ENCODE data around the gene SLC23A3.

DNA sequence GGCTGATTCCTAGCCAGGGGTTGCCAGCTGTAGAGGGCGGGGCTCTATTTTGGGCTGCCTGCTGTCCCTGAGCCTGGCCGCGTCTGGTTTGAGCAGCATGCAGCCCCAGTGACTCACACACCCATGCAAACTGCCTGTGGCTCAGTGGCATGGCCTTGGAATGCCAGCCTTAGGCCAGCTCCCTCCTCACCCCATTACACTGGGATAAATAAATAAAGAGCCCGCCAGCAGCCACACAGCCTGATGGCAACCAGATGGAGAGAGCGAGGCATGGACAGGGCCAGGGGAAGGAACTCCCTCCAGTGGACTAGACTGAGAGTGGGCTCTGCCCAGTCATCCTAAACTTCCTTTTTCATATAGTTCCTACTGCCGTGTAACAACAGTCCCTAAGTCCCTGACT lies 27.5 kb downstream of the SLC23A3 start:
- TF ChIP-seq EZH2 (IDR thresholded peaks at IDR 0.05) (no peak), EZH2phosphoT487 (IDR thresholded peaks at IDR 0.05) (no peak)
- TF ChIP-seq, protein P1, sequence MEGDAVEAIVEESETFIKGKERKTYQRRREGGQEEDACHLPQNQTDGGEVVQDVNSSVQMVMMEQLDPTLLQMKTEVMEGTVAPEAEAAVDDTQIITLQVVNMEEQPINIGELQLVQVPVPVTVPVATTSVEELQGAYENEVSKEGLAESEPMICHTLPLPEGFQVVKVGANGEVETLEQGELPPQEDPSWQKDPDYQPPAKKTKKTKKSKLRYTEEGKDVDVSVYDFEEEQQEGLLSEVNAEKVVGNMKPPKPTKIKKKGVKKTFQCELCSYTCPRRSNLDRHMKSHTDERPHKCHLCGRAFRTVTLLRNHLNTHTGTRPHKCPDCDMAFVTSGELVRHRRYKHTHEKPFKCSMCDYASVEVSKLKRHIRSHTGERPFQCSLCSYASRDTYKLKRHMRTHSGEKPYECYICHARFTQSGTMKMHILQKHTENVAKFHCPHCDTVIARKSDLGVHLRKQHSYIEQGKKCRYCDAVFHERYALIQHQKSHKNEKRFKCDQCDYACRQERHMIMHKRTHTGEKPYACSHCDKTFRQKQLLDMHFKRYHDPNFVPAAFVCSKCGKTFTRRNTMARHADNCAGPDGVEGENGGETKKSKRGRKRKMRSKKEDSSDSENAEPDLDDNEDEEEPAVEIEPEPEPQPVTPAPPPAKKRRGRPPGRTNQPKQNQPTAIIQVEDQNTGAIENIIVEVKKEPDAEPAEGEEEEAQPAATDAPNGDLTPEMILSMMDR (IDR thresholded peaks at IDR 0.05), result no peak
